GM12864 (cell line): ENCODE data around the gene INSIG1.

Source experiments
- DNase-seq: peaks from one replicate; pipeline ENCODE4 v3.0.0-alpha.2; 2011; ENCODE audit warnings: low read depth
- H3K4me3 ChIP-seq: 2 replicates; pipeline ENCODE4 v1.5.1; 2011; ENCODE audit warnings: mild to moderate bottlenecking, low read depth, low read length, control low read depth
- CTCF ChIP-seq: IDR thresholded peaks from 2 replicates; pipeline ENCODE4 v1.5.1; 2011; ENCODE audit warnings: low read depth, mild to moderate bottlenecking, moderate library complexity, low read length, control low read depth, inconsistent platforms; ENCODE audit errors: missing control alignments

INSIG1 gene

GRCh38 chr7:155269766-155270585 lies 27.7 kb upstream of the INSIG1 start:
- no peak for TF ChIP-seq CTCF
- no peak overlapping the region for H3K4me3 ChIP-seq
- DNase-seq = no peak

GRCh38 chr7:155270861-155271260 lies 26.8 kb upstream of the INSIG1 start:
- H3K4me3 ChIP-seq = no peak overlapping the region
- no peak for DNase-seq
- TF ChIP-seq CTCF = no peak

DNA sequence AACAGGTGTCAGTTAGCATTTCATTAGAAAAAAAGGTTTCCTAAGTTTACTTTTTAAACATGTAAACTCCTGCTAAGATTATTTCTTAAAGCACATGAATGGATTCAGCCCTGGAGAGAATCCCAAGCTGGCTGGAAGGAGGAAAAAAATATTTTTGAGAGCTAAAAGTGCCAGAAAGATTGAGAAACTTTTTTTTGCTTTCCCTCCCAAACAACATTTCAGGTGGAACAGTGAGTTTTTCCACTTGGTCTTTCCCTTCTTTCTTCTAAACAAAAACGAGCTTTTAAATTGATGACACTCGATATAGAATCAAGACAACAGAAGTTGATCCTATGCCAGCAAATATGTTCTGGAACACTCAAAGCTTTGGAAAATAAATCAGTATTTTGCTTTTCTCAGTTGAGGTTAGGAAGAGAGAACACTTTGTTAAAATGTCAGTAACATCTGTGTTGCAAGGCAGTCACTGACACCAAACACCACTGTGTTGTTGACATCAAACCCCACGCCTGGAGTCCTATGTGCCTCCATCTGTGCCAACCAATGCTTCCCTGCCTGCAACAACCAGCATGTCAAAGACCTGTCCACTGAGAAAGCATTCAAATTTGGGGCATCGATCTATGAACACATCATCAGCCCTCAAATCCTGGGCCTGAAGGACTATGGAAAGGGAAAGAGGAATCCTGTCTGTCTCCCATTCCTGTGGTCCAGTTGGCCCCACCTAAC lies 22.9 kb upstream of the INSIG1 start:
- H3K4me3 ChIP-seq = no peak overlapping the region
- no peak for DNase-seq
- no peak for TF ChIP-seq CTCF

- DNase-seq = no peak
- TF ChIP-seq CTCF = no peak
- no peak overlapping the region for H3K4me3 ChIP-seq
Observed at GRCh38 chr7:155276042-155276799, 21.5 kb upstream of the INSIG1 start.

GRCh38 chr7:155276800-155277375 lies 20.8 kb upstream of the INSIG1 start:
- TF ChIP-seq CTCF = no peak
- H3K4me3 ChIP-seq = no peak overlapping the region
- no peak for DNase-seq

DNA sequence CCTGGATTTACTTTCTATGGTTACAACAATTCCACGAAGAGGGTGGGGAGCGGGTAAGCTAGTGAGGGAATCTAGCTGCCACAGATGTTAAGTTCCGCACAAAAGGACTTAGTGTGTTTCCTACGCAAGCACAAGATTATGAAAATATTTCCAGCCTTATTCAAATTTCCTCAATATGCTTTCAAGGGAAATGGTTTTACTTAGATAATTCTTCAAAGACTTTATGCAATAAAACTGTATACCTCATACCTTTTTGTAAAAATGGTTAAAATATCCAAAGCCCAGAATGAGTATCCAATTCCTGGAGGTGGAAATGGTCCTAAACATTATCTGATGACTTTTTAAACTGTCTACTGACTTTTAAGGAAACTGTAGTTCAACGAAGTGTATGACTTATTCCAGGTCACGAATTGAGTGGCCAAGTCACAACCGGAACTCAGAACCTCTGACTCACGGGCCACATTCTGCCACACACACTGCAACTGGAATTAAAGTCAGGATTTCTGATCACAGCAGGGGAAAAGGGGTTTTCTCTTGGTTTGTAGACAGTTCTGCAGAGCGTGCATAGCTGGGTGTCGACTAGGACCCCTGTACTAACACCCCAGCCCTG lies 20.2 kb upstream of the INSIG1 start:
- no peak for DNase-seq
- TF ChIP-seq CTCF = no peak

More for the DNA sequence above, 20.2 kb upstream of the INSIG1 start:
- H3K4me3 ChIP-seq = no peak overlapping the region
